Activated naive CD8-positive, alpha-beta T cell treated with anti-CD3 and anti-CD28 coated beads, Interleukin-2, amount 10 ng/mL, durations not matched to agents 7 days and 5 days (primary cell): Measurements from ENCODE around the gene HMGN4. TPM values are rescaled to one million over a fixed set of nuclear protein-coding genes. Genes with fewer than 3 reads are reported as not detected.

Source experiments
- ATAC-seq: fragments of 150-1000 bp; cut with Tn5 transposase; one replicate; pipeline ENCODE4 v1.10.0; 2021; ENCODE audit warnings: low read depth, moderate library complexity
- POLR2A ChIA-PET: fragments of 350-600 bp; sonication (Branson Sonifier 250); formaldehyde crosslinking; loops from one replicate; lab custom pipeline; 2021; ENCODE audit warnings: antibody characterized with exemption; lab: Charles Lee
- DNase-seq: peaks from one replicate; pipeline ENCODE4 v3.0.0; 2021
- H3K27ac Mint-ChIP-seq: one replicate; pipeline ENCODE4 v1.8.0; 2022; ENCODE audit warnings: mild to moderate bottlenecking, mixed read lengths
- H3K27me3 Mint-ChIP-seq: one replicate; pipeline ENCODE4 v1.8.0; 2022; ENCODE audit warnings: mild to moderate bottlenecking, moderate library complexity, mixed read lengths
- H3K36me3 Mint-ChIP-seq: one replicate; pipeline ENCODE4 v1.8.0; 2021; ENCODE audit warnings: mild to moderate bottlenecking, mixed read lengths
- H3K4me1 Mint-ChIP-seq: one replicate; pipeline ENCODE4 v1.8.0; 2021; ENCODE audit warnings: mixed read lengths
- H3K4me3 Mint-ChIP-seq: one replicate; pipeline ENCODE4 v1.8.0; 2022; ENCODE audit warnings: mild to moderate bottlenecking, moderate library complexity, mixed read lengths
- H3K9me3 Mint-ChIP-seq: one replicate; pipeline ENCODE4 v1.8.0; 2021; ENCODE audit warnings: mixed read lengths
- total RNA-seq, 2 experiments: library from RNA; stranded (reverse); gene quantifications; one replicate each; pipeline ENCODE4 v1.2.3, GENCODE V29; 2021

HMGN4 gene
- total RNA-seq, 2 experiments from 2014 or later: 83.1 to 86.4 TPM

GRCh38 chr6:26577720-26578072 is 39.5 kb downstream of the HMGN4 start:
- ATAC-seq (no peak), DNase-seq (no peak)
- H3K9me3 Mint-ChIP-seq: peaks cover 6% of the 10 kb centered on the region
- peaks cover 2% of the 10 kb centered on the region for H3K36me3 Mint-ChIP-seq
- POLR2A ChIA-PET: interaction anchor here (0.9 kb wide), 1 partner anchor 9 kb away, joined by 4 read pairs; no protein-coding TSS in a partner anchor
- peaks cover 24% of the 10 kb centered on the region for H3K4me1 Mint-ChIP-seq
- no peaks in the 10 kb centered on the region for H3K27me3 Mint-ChIP-seq
- no peak overlapping the region for H3K27ac Mint-ChIP-seq
- H3K4me3 Mint-ChIP-seq: peak overlapping the region; percentile 87

DNA sequence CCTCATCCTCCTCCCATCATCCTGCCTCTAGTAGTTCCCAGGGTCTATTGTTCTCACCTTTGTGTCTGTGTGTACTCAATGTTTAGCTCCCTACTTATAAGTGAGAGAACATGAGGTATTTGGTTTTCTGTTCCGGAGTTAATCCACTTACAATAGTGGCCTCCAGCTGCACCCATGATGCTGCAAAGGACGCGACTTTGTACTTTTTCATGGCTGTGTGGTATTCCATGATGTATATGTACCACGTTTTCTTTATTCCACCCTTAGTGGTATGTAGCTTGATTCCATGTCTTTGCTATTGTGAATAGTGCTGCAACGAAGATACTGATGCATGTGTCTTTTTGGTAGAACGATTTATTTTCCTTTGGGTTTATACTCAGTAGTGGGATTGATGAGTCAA is 40.1 kb downstream of the HMGN4 start:
- H3K9me3 Mint-ChIP-seq: peaks cover 6% of the 10 kb centered on the region
- H3K27me3 Mint-ChIP-seq: peaks cover 6% of the 10 kb centered on the region
- no peak for DNase-seq
- POLR2A ChIA-PET: interaction anchor here (0.9 kb wide), 1 partner anchor 10 kb away, joined by 4 read pairs; no protein-coding TSS in a partner anchor
- H3K4me1 Mint-ChIP-seq: peaks cover 20% of the 10 kb centered on the region
- H3K4me3 Mint-ChIP-seq: peak overlapping the region; percentile 25
- peaks cover 2% of the 10 kb centered on the region for H3K36me3 Mint-ChIP-seq
- no peak overlapping the region for H3K27ac Mint-ChIP-seq
- no peak for ATAC-seq

DNA sequence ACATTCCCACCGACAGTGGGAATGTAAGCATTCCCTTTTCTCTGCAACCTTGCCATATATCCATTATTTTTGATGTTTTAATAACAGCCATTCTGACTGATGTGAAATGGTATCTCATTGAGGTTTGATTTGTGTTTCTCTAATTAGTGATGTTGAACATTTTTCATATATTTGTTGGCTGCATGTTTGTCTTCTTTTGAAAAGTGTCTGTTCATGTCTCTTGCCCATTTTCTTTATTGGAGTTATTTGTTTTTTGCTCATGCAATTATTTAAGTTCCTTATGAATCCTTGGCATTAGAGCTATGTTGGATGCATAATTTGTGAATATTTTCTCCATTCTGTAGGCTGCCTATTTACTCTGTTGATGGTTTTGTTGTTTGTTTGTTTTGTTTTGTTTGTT is 40.6 kb downstream of the HMGN4 start:
- DNase-seq: no peak
- Mint-ChIP-seq H3K9me3 (peaks cover 6% of the 10 kb centered on the region), H3K36me3 (peaks cover 2% of the 10 kb centered on the region), H3K4me1 (peaks cover 20% of the 10 kb centered on the region), H3K27me3 (peaks cover 10% of the 10 kb centered on the region), H3K4me3 (no peak overlapping the region), H3K27ac (no peak overlapping the region)
- ATAC-seq: no peak
- POLR2A ChIA-PET: no interaction called here

- Mint-ChIP-seq H3K36me3 (peaks cover 2% of the 10 kb centered on the region), H3K9me3 (peaks cover 6% of the 10 kb centered on the region), H3K27me3 (peaks cover 23% of the 10 kb centered on the region), H3K27ac (no peak overlapping the region), H3K4me1 (peaks cover 15% of the 10 kb centered on the region), H3K4me3 (no peak overlapping the region)
- no peak for ATAC-seq
- POLR2A ChIA-PET: interaction anchor here (0.6 kb wide), 1 partner anchor 48 kb away, joined by 4 read pairs; no protein-coding TSS in a partner anchor
- no peak for DNase-seq
Measured at GRCh38 chr6:26581164-26581915, 43.2 kb downstream of the HMGN4 start.

- H3K36me3 Mint-ChIP-seq: no peaks in the 10 kb centered on the region
- no peak for ATAC-seq
- no peak for DNase-seq
- POLR2A ChIA-PET: no interaction called here
- H3K9me3 Mint-ChIP-seq: no peaks in the 10 kb centered on the region
- H3K27me3 Mint-ChIP-seq: peaks cover 59% of the 10 kb centered on the region
- peaks cover 4% of the 10 kb centered on the region for H3K4me1 Mint-ChIP-seq
- H3K4me3 Mint-ChIP-seq: no peak overlapping the region
- no peak overlapping the region for H3K27ac Mint-ChIP-seq
Measured at GRCh38 chr6:26588965-26589364, 50.8 kb downstream of the HMGN4 start.

DNA sequence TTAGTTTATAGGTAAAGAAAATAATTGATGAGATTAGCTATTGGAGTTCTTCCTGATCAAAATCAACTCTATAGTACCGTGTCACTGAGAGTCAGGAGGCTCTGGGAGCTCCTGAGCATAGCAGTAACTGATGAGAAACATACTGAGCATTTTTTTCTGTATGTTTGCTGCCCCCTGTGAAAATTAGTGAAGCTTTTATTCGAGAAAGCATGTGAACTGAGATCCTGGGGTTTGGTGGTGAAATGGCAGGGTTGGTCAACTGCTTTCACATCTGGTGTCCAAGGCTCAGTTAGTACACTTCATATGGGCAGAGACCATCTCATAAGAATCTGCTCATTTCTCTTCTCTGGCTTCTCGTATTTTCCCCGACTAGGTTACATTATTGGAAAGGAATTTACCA is 54.5 kb downstream of the HMGN4 start:
- H3K36me3 Mint-ChIP-seq: no peaks in the 10 kb centered on the region
- no peak overlapping the region for H3K27ac Mint-ChIP-seq
- H3K4me1 Mint-ChIP-seq: peaks cover 6% of the 10 kb centered on the region
- DNase-seq: no peak
- no peak for ATAC-seq
- H3K27me3 Mint-ChIP-seq: peaks cover 51% of the 10 kb centered on the region
- no peaks in the 10 kb centered on the region for H3K9me3 Mint-ChIP-seq
- POLR2A ChIA-PET: interaction anchor here (0.6 kb wide), 1 partner anchor 17 kb away, joined by 6 read pairs; no protein-coding TSS in a partner anchor
- H3K4me3 Mint-ChIP-seq: no peak overlapping the region

DNA sequence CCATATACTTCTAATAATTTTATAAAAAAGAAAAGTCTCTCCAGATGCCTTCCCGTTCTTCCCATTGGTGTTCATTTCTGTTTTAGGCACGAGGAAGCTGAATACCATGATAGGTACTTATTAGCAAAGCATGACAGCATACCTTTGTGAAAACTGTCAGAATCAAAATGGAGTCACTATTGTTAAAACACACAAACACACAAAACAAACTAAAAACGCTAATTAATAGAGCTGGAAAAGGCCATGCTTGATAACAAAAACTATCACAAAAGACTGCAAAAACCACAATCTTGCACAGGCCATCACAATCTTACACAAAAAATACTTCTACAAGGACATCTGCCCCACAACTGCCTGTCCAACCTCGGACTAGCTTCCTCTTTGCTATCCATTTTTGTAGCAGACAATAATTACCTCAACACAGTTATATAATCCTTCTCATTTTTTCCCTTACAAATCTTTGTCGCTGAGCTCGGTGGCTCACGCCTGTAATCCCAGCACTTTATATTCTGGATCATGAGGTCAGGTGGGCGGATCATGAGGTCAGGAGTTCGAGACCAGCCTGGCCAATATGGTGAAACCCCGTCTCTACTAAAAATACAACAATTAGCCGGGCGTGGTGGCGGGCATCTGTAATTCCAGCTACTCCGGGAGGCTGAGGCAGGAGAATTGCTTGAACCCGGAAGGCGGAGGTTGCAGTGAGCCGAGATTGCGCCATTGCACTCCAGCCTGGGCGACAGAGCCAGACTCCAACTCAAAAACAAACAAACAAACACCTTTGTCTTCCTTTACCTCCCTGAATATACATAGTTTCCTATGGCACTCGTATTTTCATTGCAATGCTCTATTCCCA is 55.3 kb downstream of the HMGN4 start:
- Mint-ChIP-seq H3K9me3 (no peaks in the 10 kb centered on the region), H3K27me3 (peaks cover 47% of the 10 kb centered on the region), H3K4me3 (no peak overlapping the region), H3K4me1 (peaks cover 10% of the 10 kb centered on the region), H3K27ac (no peak overlapping the region), H3K36me3 (peaks cover 6% of the 10 kb centered on the region)
- no peak for DNase-seq
- POLR2A ChIA-PET: no interaction called here
- no peak for ATAC-seq

DNA sequence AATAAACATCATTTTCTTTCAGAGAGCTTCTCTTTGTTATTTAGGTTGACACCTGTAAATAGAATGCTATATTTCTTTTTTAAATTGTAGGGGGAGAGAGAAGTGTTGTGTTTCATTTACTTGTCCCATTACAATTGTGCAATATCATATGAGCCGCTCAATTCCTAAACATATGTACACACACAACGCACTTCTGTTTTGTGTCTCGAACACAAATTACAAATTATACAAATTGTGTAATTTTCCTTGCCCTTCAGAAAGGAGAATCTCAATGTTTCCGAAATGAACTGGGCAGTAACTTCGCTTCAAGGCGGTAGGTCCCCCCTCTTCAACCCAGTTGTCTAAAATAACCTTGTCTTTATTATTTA is 55.9 kb downstream of the HMGN4 start:
- DNase-seq (no peak), ATAC-seq (no peak)
- H3K4me3 Mint-ChIP-seq: no peak overlapping the region
- peaks cover 10% of the 10 kb centered on the region for H3K36me3 Mint-ChIP-seq
- POLR2A ChIA-PET: no interaction called here
- H3K4me1 Mint-ChIP-seq: peaks cover 13% of the 10 kb centered on the region
- H3K27me3 Mint-ChIP-seq: peaks cover 47% of the 10 kb centered on the region
- H3K27ac Mint-ChIP-seq: no peak overlapping the region
- no peaks in the 10 kb centered on the region for H3K9me3 Mint-ChIP-seq

DNA sequence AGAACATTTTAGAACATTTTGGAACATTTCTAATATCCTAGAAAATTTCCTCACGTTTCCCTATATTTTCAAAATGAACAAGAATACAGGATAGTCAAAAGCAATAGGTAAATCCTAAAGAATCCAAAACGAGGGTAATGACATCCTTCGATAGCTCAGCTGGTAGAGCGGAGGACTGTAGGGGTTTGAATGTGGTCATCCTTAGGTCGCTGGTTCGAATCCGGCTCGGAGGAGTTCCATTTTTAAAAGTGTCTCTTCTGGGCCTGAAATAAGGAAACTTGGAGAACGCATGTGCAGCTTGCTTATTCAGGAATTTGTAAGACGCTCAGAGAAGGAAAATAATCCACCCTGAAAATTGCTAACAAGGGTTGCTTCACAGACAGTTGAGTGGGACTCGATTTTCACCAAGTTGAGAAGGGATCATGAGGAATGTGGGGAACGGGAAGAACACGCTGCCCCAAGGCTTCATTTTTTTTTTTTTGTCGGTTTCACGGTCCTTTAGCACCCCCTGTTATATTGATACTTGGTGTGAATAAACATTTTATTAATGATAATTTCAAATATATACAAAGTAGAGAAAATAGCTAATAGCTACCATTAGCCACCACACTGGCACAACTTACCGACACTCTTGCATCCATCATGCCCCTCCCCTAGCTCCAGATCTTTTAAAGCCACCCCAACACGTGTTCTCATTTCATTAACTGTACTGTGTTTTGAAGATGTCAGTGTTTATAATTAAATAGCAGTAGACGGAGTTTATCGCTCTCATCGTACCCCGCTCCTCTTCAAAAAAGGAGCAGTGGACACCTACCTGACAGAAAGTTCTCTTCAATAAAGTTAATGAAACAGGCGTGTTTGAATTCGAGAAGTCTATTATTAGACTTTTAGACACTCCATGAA is 56.8 kb downstream of the HMGN4 start:
- no peak for ATAC-seq
- peaks cover 40% of the 10 kb centered on the region for H3K27me3 Mint-ChIP-seq
- H3K4me1 Mint-ChIP-seq: peaks cover 16% of the 10 kb centered on the region
- peak overlapping the region; percentile 19 for H3K4me3 Mint-ChIP-seq
- POLR2A ChIA-PET: interaction anchor here (0.7 to 1.3 kb wide), 9 partner anchors 18 to 537 kb away, joined by 3 to 6 read pairs (median 4); partner anchors contain the start of gene HMGN4
- H3K9me3 Mint-ChIP-seq: no peaks in the 10 kb centered on the region
- DNase-seq: no peak
- no peak overlapping the region for H3K27ac Mint-ChIP-seq
- H3K36me3 Mint-ChIP-seq: peaks cover 15% of the 10 kb centered on the region

DNA sequence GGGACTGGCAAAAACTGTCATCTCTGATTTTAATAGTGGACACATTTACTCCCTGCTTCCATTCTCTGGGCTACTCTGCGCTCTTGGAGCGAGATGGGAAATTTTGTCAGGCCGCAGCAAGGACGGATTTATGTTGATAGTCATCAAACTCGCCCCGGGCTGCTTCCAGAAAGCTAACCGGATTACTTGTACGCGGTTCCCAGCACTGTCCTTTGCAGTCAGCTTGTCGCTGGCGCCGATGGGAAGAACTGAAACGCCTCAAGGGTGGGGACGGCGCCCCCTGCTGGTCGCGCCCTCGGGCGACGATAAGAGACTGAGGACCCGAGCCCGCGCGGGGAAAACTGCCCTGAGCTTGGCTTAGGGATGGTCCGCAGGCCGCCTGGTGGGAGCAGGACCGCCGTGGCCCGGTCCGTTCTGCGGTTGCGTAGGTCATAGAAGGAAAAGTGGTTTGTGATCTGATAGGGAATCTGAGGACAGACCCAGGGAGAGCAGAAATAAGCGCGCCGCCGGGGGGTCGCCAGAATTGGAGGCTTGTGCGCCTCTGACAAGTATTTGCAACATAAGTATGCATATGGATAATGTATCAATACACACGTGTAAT is 57.6 kb downstream of the HMGN4 start:
- DNase-seq (peak; percentile 93), ATAC-seq (peak; percentile 63)
- Mint-ChIP-seq H3K4me1 (peaks cover 18% of the 10 kb centered on the region), H3K36me3 (peaks cover 17% of the 10 kb centered on the region), H3K4me3 (no peak overlapping the region), H3K27me3 (peaks cover 35% of the 10 kb centered on the region), H3K9me3 (no peaks in the 10 kb centered on the region), H3K27ac (no peak overlapping the region)
- POLR2A ChIA-PET: interaction anchor here (0.5 to 1.3 kb wide), 10 partner anchors 19 to 536 kb away, joined by 3 to 6 read pairs (median 4); partner anchors contain the start of gene HMGN4
